OCI-LY1 (cell line): ENCODE measurements around the gene CD22.
"Not testable (repeated sequence)": the region's sequence is repeated elsewhere in the genome, so short reads cannot be mapped to it uniquely, and the experiment has no call there.

Experiments
- H2AFZ ChIP-seq: fragments of 200-600 bp; sonication (generic), shearing (Covaris generic); 2 replicates; pipeline ENCODE4 v1.6.0; 2014; ENCODE audit warnings: antibody characterized with exemption, mild to moderate bottlenecking, low read length
- H3F3A ChIP-seq: fragments of 200-600 bp; sonication (generic), shearing (Covaris generic); 2 replicates; pipeline ENCODE4 v1.6.0; 2014; ENCODE audit warnings: mild to moderate bottlenecking, antibody characterized with exemption, low read length, moderate library complexity; ENCODE audit not compliant: insufficient read depth
- H3K27ac ChIP-seq: fragments of 200-600 bp; sonication (generic); 2 replicates; pipeline ENCODE4 v1.5.1; 2014; ENCODE audit warnings: low read length, mixed run types, mild to moderate bottlenecking, low read depth; ENCODE audit not compliant: poor library complexity, severe bottlenecking
- H3K27me3 ChIP-seq: fragments of 200-600 bp; sonication (generic); 2 replicates; pipeline ENCODE4 v1.6.0; 2014; ENCODE audit warnings: antibody characterized with exemption, mild to moderate bottlenecking, low read length, moderate library complexity; ENCODE audit not compliant: insufficient read depth
- H3K36me3 ChIP-seq: fragments of 200-600 bp; sonication (generic); 2 replicates; pipeline ENCODE4 v1.6.1; 2014; ENCODE audit warnings: mild to moderate bottlenecking, antibody characterized with exemption, low read length, moderate library complexity, mixed read lengths; ENCODE audit not compliant: insufficient read depth
- H3K4me1 ChIP-seq: fragments of 200-600 bp; sonication (generic); 2 replicates; pipeline ENCODE4 v1.5.1; 2014; ENCODE audit warnings: mild to moderate bottlenecking, low read length, moderate library complexity; ENCODE audit not compliant: insufficient read depth, severe bottlenecking
- H3K4me2 ChIP-seq: fragments of 200-600 bp; sonication (generic), shearing (Covaris generic); 2 replicates; pipeline ENCODE4 v1.6.1; 2014; ENCODE audit warnings: low read length
- H3K4me3 ChIP-seq: fragments of 200-600 bp; sonication (generic); 2 replicates; pipeline ENCODE4 v1.5.1; 2014; ENCODE audit warnings: low read length, low read depth, mild to moderate bottlenecking, mixed read lengths; ENCODE audit not compliant: poor library complexity, severe bottlenecking
- H3K79me2 ChIP-seq: fragments of 200-600 bp; shearing (Covaris generic); 2 replicates; pipeline ENCODE4 v1.6.1; 2016; ENCODE audit warnings: mixed run types, low read length, mixed read lengths; ENCODE audit not compliant: insufficient read depth
- H3K9ac ChIP-seq: fragments of 200-600 bp; sonication (generic), shearing (Covaris generic); 2 replicates; pipeline ENCODE4 v1.6.1; 2014; ENCODE audit warnings: mild to moderate bottlenecking, low read length, mixed read lengths
- H3K9me2 ChIP-seq: fragments of 200-600 bp; sonication (generic), shearing (Covaris generic); 2 replicates; pipeline ENCODE4 v1.6.1; 2014; ENCODE audit warnings: low read depth, mild to moderate bottlenecking, low read length, mixed read lengths
- H3K9me3 ChIP-seq: fragments of 200-600 bp; shearing (Covaris generic); 2 replicates; pipeline ENCODE4 v1.6.1; 2014; ENCODE audit warnings: low read length, mixed read lengths
- H4K20me1 ChIP-seq: fragments of 200-600 bp; sonication (generic), shearing (Covaris generic); 2 replicates; pipeline ENCODE4 v1.6.0; 2016; ENCODE audit warnings: mild to moderate bottlenecking, low read length; ENCODE audit not compliant: insufficient read depth
- EZH2 ChIP-seq: fragments of 200-600 bp; sonication (generic), shearing (Covaris generic); IDR thresholded peaks from 2 replicates; pipeline ENCODE4 v1.8.0; 2017; ENCODE audit warnings: borderline replicate concordance, mixed run types, mild to moderate bottlenecking, antibody characterized with exemption, low read length, moderate library complexity, mixed read lengths
- TF ChIP-seq, protein P1 (sequence below): fragments of 200-600 bp; sonication (generic), shearing (Covaris generic); IDR thresholded peaks from 2 replicates; pipeline ENCODE4 v1.5.1; 2017; ENCODE audit warnings: mild to moderate bottlenecking, antibody characterized with exemption, low read length, moderate library complexity, mixed read lengths

Gene CD22

DNA sequence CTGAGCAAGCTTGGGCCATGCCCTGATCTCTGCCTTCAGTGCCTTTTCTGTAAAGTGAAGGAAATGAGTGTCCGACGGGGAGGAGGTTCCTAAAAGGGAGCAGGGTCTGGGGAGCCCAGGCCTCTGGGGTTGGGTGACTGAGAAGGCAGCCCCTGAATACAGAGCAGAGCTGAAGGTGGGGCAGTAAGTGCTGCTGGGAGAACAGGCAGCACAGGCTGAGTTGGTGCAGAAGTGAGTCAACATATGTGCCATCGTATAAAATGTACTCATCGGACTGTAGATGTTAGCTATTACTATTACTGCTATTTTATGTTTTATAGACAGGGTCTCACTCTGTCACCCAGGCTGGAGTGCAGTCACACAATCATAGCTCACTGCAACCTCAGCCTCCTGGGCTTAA is 47.7 kb upstream of the CD22 start:
- Histone ChIP-seq H4K20me1 (no peaks in the 10 kb centered on the region), H3K79me2 (no peaks in the 10 kb centered on the region), H3K9me2 (no peaks in the 10 kb centered on the region), H3K27ac (no peak overlapping the region), H3K4me3 (no peak overlapping the region), H3K4me1 (peaks cover 9% of the 10 kb centered on the region), H3F3A (no peaks in the 10 kb centered on the region; the same call in 1 of the 2 replicates), H2AFZ (no peak overlapping the region), H3K9me3 (no peaks in the 10 kb centered on the region), H3K27me3 (peaks cover 5% of the 10 kb centered on the region; the same call in 1 of the 2 replicates), H3K36me3 (peaks cover 29% of the 10 kb centered on the region), H3K9ac (no peak overlapping the region), H3K4me2 (no peak overlapping the region)
- no peak for TF ChIP-seq EZH2
- TF ChIP-seq, protein P1, sequence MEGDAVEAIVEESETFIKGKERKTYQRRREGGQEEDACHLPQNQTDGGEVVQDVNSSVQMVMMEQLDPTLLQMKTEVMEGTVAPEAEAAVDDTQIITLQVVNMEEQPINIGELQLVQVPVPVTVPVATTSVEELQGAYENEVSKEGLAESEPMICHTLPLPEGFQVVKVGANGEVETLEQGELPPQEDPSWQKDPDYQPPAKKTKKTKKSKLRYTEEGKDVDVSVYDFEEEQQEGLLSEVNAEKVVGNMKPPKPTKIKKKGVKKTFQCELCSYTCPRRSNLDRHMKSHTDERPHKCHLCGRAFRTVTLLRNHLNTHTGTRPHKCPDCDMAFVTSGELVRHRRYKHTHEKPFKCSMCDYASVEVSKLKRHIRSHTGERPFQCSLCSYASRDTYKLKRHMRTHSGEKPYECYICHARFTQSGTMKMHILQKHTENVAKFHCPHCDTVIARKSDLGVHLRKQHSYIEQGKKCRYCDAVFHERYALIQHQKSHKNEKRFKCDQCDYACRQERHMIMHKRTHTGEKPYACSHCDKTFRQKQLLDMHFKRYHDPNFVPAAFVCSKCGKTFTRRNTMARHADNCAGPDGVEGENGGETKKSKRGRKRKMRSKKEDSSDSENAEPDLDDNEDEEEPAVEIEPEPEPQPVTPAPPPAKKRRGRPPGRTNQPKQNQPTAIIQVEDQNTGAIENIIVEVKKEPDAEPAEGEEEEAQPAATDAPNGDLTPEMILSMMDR = no peak

DNA sequence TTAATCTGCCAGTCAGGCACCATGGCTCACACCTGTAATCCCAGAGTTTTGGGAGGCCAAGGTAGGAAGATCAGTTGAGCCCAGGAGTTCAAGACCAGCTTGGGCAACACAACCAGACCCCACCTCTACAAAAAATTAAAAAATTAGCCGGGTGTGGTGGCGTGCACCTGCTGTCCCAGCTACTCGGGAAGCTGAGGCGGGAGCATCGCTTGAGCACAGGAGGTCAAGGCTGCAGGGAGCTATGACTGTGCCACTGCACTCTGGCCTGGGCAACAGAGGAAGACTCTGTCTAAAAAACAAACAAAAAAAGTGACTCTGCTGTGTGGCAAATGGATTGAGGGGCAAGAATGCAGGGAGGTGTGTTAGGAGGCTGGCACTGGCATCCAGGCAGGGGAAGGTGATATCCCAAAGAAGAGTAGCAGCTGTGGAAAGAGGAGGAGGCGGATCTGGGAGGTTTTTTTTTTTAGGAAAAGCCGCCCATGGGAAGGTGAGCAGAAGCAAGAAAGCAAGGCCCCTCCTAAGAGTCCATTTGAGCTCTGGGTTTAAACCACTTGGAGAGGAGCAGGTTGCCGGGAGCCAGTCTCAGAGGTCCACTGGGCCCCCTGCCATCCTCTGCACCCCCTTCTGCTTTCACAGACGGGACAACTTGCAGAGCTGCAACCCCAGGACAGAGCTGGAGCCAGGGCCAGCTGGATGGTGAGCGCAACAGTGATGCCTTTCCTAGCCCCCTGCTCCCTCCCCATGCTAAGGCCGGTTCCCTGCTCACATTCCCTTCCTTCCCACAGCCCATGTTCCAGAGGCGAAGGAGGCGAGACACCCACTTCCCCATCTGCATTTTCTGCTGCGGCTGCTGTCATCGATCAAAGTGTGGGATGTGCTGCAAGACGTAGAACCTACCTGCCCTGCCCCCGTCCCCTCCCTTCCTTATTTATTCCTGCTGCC is 44.6 kb upstream of the CD22 start:
- H2AFZ ChIP-seq = no peak overlapping the region

DNA sequence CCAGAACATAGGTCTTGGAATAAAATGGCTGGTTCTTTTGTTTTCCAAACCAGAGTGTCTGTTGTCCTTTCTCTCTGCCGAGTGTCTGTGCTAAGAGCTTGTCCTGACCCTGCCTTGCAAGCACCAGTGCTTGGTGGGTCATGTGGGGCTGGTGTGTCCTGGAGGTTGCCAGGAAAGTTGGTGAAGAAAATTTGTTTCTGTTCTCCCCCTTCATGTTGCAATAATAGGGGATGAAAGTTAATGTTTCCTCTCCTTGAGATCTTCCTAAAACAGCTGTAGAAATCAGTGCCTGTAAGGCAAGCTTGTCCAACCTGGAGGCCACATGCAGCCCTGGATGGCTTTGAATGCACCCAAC is 43.9 kb upstream of the CD22 start:
- no peak overlapping the region for H3K27ac ChIP-seq
- no peaks in the 10 kb centered on the region; the same call in 1 of the 2 replicates for H3F3A ChIP-seq
- H2AFZ ChIP-seq = no peak overlapping the region
- H3K79me2 ChIP-seq = no peaks in the 10 kb centered on the region
- no peaks in the 10 kb centered on the region for H3K9me3 ChIP-seq
- H3K4me3 ChIP-seq = no peak overlapping the region
- H3K9ac ChIP-seq = no peak overlapping the region
- H3K36me3 ChIP-seq = no peaks in the 10 kb centered on the region
- H4K20me1 ChIP-seq = no peaks in the 10 kb centered on the region
- TF ChIP-seq, protein P1 = no peak
- no peak for TF ChIP-seq EZH2
- peaks cover 5% of the 10 kb centered on the region; the same call in 1 of the 2 replicates for H3K27me3 ChIP-seq
- no peak overlapping the region for H3K4me2 ChIP-seq
- peaks cover 9% of the 10 kb centered on the region for H3K4me1 ChIP-seq
- H3K9me2 ChIP-seq = no peaks in the 10 kb centered on the region

More for the DNA sequence above, 44.6 kb upstream of the CD22 start:
- H3K27ac ChIP-seq = no peak overlapping the region
- H3K9me3 ChIP-seq = no peaks in the 10 kb centered on the region
- H3K79me2 ChIP-seq = no peaks in the 10 kb centered on the region
- no peaks in the 10 kb centered on the region; the same call in 1 of the 2 replicates for H3F3A ChIP-seq
- H3K4me2 ChIP-seq = no peak overlapping the region
- TF ChIP-seq, protein P1 = no peak
- no peak for TF ChIP-seq EZH2
- H4K20me1 ChIP-seq = no peaks in the 10 kb centered on the region
- H3K9me2 ChIP-seq = no peaks in the 10 kb centered on the region
- H3K27me3 ChIP-seq = peaks cover 5% of the 10 kb centered on the region; the same call in 1 of the 2 replicates
- peaks cover 9% of the 10 kb centered on the region for H3K4me1 ChIP-seq
- no peak overlapping the region for H3K4me3 ChIP-seq
- H3K9ac ChIP-seq = no peak overlapping the region
- 0 out of 2 replicates have a peak, but pooled peaks cover 4% of the 10 kb centered on the region for H3K36me3 ChIP-seq

DNA sequence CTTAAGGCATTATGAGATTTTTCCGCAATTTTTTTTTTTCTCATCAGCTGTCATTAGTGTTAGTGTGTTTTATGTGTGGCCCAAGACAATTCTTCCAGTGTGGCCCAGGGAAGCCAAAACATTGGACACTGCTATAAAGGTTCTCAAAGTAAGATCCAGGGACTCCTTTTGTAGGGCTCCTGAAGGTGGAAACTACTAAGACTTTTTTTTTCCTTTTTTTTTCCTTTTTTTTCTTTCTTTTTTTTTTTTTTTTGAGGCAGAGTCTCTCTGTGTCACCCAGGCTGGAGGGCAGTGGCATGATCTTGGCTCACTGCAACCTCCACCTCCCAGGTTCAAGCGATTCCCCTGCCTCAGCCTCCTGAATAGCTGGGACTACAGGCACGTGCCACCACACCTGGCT is 43.5 kb upstream of the CD22 start:
- H4K20me1 ChIP-seq, H3K9ac ChIP-seq, H3K9me2 ChIP-seq, H3F3A ChIP-seq, H3K4me2 ChIP-seq, H3K79me2 ChIP-seq, H3K4me1 ChIP-seq, H3K27ac ChIP-seq, H3K9me3 ChIP-seq, H3K36me3 ChIP-seq, H3K4me3 ChIP-seq, H2AFZ ChIP-seq, H3K27me3 ChIP-seq: not testable (repeated sequence)

DNA sequence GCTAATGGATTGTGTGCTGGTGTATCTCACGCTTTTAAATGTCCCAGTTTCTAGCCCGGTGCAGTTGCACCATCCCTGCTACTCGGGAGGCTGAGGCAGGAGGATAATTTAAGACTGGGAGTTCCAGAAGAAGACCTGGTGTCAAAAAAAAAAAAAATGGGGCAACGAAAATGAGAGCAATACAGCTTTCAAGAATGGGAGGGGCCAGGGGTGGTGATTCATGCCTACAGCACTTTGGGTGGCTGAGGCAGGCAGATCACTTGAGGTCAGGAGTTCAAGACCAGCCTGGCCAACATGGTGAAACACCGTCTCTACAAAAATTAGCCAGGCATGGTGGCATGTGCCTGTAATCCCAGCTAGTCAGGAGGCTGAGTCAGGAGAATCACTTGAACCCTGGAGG is 42.9 kb upstream of the CD22 start:
- not testable (repeated sequence) for H3F3A ChIP-seq, H3K79me2 ChIP-seq, H3K9me3 ChIP-seq, H2AFZ ChIP-seq, H4K20me1 ChIP-seq, H3K27ac ChIP-seq, H3K36me3 ChIP-seq, H3K4me2 ChIP-seq, H3K4me3 ChIP-seq, H3K27me3 ChIP-seq, H3K9me2 ChIP-seq, H3K4me1 ChIP-seq, H3K9ac ChIP-seq
